ENCODE data around the gene GALNT13.
"Not testable (repeated sequence)": the region's sequence is repeated elsewhere in the genome, so short reads cannot be mapped to it uniquely, and the experiment has no call there.

Gene GALNT13

GRCh38 chr2:154437104-154437503 is 565.4 kb downstream of the GALNT13 start:
- DNase-seq = no peak

- no peak for DNase-seq
Measured at GRCh38 chr2:154439156-154439555, 567.4 kb downstream of the GALNT13 start.

- no peak for DNase-seq
Measured at GRCh38 chr2:154443919-154444318, 572.2 kb downstream of the GALNT13 start.

- DNase-seq = no peak
Measured at GRCh38 chr2:154446324-154446723, 574.6 kb downstream of the GALNT13 start.

- DNase-seq = no peak
Measured at GRCh38 chr2:154447727-154448418, 576.2 kb downstream of the GALNT13 start.

- no peak for DNase-seq
Measured at GRCh38 chr2:154449951-154450658, 578.4 kb downstream of the GALNT13 start.

- DNase-seq = no peak
Measured at GRCh38 chr2:154452471-154452870, 580.7 kb downstream of the GALNT13 start.

- DNase-seq = no peak
Measured at GRCh38 chr2:154452906-154453493, 581.3 kb downstream of the GALNT13 start.

- no peak for DNase-seq
Measured at GRCh38 chr2:154455166-154455565, 583.4 kb downstream of the GALNT13 start.

- no peak for DNase-seq
Measured at GRCh38 chr2:154455866-154456265, 584.1 kb downstream of the GALNT13 start.

- DNase-seq = no peak
Measured at GRCh38 chr2:154457286-154457685, 585.6 kb downstream of the GALNT13 start.

- DNase-seq = no peak
Measured at GRCh38 chr2:154459286-154459685, 587.6 kb downstream of the GALNT13 start.

GRCh38 chr2:154462634-154463033 is 590.9 kb downstream of the GALNT13 start:
- DNase-seq = no peak

- DNase-seq = no peak
Measured at GRCh38 chr2:154466226-154466625, 594.5 kb downstream of the GALNT13 start.

- no peak for DNase-seq
Measured at GRCh38 chr2:154470376-154470775, 598.7 kb downstream of the GALNT13 start.

GRCh38 chr2:154471492-154471891 is 599.8 kb downstream of the GALNT13 start:
- not testable (repeated sequence) for DNase-seq

GRCh38 chr2:154477319-154477718 is 605.6 kb downstream of the GALNT13 start:
- DNase-seq = no peak

GRCh38 chr2:154480521-154480920 is 608.8 kb downstream of the GALNT13 start:
- DNase-seq = no peak

- DNase-seq = no peak
Measured at GRCh38 chr2:154481336-154481735, 609.6 kb downstream of the GALNT13 start.

GRCh38 chr2:154484338-154485099 is 612.8 kb downstream of the GALNT13 start:
- no peak for DNase-seq

GRCh38 chr2:154488801-154489200 is 617.1 kb downstream of the GALNT13 start:
- no peak for DNase-seq

GRCh38 chr2:154489266-154489858 is 617.6 kb downstream of the GALNT13 start:
- DNase-seq = no peak

GRCh38 chr2:154490530-154490929 is 618.8 kb downstream of the GALNT13 start:
- no peak for DNase-seq
